NCI-H1436 (cell line): ENCODE results near the gene CYP3A7.
"Not testable (repeated sequence)": the region's sequence is repeated elsewhere in the genome, so short reads cannot be mapped to it uniquely, and the experiment has no call there.

ENCODE experiments used
- DNase-seq: peaks from one replicate; lab custom pipeline; 2025; lab: John Stamatoyannopoulos, UW

CYP3A7 gene

GRCh38 chr7:99734987-99735386, at the start of gene CYP3A7:
Gene CYP3A7 (minus strand): TSS chr7:99735196. CDS start chr7:99735093, 103 bp downstream.
- DNase-seq, result no peak

DNA sequence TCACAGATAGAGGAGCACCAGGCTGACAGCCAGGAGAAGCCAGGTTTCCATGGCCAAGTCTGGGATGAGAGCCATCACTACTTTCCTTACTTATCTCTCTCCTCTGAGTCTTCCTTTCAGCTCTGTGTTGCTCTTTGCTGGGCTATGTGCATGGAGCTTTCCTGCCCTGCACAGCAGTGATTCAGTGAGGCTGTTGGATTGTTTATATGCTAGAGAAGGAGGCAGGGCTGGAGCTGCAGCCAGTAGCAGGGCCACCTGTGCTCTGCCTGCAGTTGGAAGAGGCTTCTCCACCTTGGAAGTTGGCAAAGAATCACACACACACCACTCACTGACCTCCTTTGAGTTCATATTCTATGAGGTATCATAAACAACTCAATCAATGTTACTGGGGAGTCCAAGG, 49.0 kb upstream of the CYP3A7 start, which contains the start of gene CYP3A4:
Gene CYP3A4, minus strand, starts transcription at position 178 of the 400 bp plus-strand sequence. Its CDS starts 103 bp downstream, at position 75.
- DNase-seq, result no peak

DNA sequence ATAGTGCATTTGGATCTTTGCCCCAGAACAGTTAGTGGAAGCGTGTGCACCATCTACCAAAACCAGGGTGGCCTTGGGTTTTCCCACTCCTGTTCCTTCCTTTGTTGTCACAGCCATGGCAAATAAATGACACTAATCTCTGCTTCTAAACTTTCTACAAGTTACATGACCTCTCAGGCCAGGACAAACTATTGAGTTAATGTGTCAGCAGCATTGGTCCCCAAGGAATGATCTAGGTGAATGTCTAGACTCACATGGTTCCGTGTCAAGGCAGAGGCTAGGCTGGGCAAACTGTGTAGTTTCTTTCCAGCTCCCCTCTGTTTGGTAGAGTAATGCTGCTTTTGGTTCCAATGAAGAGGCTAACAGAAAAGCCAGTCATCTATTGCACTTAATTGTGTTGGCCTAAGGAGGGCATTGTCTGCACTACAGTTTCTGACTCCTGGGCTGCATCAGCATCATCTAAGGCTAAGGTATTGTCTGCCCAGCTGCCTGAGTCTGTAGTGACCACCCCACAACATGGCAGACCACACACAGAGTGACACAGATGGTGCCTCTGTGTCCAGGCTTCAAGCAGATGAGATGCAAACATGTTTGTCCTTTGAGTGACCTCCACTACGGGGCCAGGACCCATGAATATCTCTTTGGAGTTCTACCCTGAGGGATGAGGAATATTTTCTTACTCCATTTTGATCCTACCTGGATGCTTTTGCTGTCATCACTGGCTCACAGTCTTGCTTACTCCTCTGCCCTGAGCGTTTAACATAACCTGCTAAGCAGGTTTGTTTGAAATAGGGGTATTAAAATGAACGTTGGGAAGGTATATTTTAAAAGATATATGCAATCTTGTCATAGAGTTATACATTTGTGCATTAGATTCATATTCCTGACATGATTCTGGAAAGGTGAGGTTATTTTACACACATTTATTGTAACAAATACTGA, 47.3 kb upstream of the CYP3A7 start:
- DNase-seq, result no peak

DNA sequence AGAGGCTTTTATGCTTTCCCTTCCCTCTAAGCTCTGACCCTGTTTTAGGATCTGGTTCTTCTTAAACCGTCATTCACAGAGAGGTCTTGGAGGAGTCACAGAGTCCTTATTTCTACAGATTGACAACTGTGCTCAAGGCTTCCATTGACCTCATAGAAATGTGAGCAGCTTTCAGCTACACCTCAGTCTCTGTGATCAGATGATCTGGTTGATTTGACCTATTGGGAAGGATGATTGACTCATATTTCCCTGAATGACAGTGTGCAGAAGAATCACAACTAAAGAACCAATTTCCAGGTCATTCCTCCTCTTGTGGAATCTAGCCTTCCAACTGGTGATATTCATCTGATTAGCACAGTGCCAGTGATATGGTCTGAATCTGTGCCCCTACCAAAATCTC, 45.6 kb upstream of the CYP3A7 start:
- no peak for DNase-seq

DNA sequence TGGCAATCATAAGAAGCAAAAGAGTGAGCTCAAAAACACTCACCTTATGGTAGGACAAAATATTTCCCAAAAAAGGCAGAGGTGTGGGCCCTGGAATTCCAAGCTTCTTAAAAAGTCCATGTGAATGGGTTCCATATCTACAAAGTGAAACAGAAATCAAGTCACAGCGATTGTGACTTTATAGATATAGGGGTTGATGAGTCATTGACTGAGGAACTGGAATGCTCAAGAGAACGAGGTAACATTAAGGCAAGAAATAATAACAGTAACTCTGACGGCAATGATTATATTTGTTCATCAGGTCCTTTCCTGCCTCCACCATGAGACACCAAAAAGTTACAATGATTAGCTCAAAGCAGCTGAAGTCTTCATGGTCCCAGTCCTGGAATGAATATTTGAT, 45.0 kb upstream of the CYP3A7 start:
- DNase-seq, result no peak

DNA sequence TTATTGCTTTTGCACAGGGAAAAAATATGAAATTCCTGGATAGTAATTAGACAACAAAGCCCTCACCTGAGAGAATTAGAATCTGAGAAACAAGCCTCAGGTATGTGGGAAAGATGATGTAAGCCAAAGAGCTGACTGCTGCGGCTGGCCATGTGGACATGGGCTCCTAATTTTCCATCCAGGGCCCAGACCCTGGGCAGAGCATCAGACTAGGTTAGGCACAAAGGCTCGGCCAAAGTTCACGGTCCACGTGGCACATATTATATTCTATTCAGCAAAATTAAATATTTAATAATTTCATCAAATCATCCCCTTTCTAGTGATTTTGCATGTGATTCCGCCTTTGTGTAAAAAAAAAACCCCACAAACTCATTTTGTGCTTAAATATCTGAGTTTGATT, 43.9 kb upstream of the CYP3A7 start:
- DNase-seq, result no peak

- not testable (repeated sequence) for DNase-seq
Measured at GRCh38 chr7:99773395-99773794, 38.4 kb upstream of the CYP3A7 start.

GRCh38 chr7:99772565-99772964, 37.6 kb upstream of the CYP3A7 start:
- DNase-seq, result no peak

- DNase-seq, result not testable (repeated sequence)
Measured at GRCh38 chr7:99769494-99769893, 34.5 kb upstream of the CYP3A7 start.

DNA sequence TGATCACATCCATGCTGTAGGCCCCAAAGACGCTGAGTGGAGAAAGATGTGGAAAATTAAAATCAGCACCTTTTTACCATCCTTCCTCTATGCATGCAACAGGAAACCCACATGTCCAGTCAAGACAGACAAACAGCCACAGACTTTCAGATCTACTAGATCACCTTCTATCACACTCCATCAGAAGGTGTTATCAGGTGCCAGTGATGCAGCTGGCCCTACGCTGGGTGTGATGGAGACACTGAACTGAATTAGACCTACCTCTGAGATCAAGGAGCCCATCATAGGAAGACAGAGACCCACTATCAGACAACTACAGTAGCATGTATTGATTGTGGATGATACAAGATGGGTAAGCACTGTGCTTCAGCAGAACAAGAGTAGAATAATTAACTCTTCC, 33.5 kb upstream of the CYP3A7 start:
- no peak for DNase-seq

DNA sequence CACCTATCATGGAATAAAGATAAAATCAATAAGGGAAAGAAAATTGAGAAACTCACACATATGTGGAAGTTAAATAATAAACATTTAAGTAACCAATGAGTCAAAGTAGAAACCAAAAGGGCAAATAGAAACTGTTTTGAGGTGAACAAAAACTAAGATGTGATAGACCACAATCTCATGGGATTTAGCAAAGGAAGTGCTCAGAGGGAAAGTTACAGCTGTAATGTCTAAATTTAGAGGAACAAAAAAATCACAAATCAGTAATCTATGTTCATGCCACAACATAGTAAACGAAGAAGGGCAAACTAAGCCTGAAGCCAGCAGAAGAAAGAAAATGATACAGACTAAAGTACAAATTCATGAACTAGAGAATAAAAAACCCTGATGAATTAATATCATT, 32.7 kb upstream of the CYP3A7 start:
- no peak for DNase-seq

- no peak for DNase-seq
Measured at GRCh38 chr7:99766484-99767099, 31.6 kb upstream of the CYP3A7 start.

GRCh38 chr7:99764478-99764877, 29.5 kb upstream of the CYP3A7 start:
- no peak for DNase-seq

DNA sequence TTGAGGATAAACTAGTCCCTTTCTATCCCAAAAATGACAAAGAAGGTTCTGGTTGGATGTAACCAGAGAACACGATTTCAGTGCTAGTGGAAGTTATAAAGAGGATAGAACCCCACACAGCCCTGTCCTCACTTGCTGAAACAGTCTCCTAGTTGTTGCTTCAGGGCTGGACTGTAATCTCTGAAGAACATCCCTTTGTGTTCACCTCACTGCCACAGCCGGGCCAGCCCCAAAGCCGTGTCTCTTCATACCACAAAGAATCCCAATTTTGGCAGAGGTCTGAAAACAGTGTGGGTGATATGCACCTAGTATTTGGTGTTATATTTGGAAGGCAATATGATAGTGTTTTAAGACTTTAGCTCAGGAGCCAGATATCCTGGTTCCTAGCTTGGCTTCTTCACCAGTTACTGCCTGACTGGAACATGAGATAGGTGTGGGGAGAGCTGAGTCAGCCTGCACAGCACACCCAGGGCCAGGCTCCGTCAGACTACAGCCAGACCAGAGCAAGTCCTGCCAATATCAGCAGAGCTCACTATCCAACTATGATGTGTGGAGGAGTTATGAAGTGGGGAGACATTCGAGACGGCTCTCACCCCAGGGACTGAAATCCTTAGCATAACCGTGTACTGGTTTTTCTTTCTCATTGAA, 27.8 kb upstream of the CYP3A7 start:
- DNase-seq, result no peak

GRCh38 chr7:99755085-99755484, 20.1 kb upstream of the CYP3A7 start:
- no peak for DNase-seq

DNA sequence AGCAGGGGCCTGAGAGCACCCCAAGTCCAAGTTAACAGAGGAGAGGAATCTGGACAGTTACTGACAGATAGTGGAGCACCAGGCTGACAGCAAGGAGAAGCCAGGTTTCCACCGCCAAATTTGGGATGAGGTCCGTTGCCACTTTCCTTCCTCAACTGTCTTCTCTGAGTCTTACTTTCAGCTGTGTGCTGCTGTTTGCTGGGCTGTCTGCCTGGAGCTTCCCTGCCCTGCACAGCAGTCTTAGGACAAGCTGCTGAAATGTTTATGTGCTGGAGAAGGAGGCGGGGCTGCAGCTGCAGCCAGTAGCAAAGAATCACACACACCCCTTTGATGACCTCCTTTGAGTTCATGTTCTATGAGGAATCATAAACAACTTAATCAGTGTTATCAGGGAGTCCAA, 17.4 kb upstream of the CYP3A7 start:
- DNase-seq, result no peak

DNA sequence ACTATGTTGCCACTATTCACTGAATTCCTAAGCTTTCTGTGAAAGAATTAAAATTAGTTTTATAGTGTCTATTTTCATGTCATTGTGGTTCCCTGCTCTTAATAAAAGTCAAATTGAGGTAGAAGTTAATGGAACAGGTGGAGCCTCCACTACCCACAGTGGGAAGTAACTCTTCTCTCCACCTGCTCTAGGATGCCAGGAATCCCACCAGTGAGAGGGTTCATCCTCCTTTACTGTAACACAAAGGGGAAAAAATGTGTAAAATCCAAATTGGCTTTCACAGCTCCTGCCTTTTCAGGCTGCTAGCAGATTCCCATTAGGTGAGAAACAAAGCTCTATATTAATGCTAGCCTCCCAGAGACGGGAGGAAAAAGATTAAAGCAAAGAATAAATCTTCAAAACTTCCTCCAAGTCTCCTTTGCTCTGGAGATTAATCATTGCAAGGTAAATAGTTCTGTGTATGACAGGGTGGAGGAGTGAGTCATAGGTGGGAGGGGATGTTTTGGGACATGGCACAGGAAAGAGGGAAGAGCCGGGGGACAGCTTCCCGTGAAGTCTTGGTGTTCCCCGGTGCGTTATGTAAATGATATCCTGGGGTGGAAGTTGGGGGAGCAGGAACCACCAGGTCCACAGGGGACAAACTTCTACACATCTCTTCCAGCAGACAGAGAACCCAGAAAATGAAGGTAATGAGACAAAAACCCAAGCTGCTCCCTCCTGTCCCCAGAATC, 16.5 kb upstream of the CYP3A7 start:
- DNase-seq, result not testable (repeated sequence)

GRCh38 chr7:99748846-99749579, 14.0 kb upstream of the CYP3A7 start:
- DNase-seq, result no peak

- not testable (repeated sequence) for DNase-seq
Measured at GRCh38 chr7:99746915-99747314, 11.9 kb upstream of the CYP3A7 start.

DNA sequence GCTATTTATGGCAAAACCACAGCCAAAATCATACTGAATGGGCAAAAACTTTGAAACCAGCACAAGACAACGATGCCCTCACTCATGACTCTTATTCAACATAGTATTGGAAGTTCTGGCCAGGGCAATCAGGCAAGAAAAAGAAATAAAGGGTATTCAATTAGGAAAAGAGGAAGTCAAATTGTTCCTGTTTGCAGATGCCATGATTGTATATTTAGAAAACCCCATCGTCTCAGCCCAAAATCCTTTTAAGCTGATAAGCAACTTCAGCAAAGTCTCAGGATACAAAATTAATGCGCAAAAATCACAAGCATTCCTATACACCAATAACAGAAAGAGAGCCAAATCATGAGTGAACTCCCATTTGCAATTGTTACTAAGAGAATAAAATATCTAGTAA, 10.4 kb upstream of the CYP3A7 start:
- DNase-seq, result not testable (repeated sequence)

GRCh38 chr7:99742737-99743394, 7.9 kb upstream of the CYP3A7 start:
- no peak for DNase-seq
